A549 (cell line): ENCODE measurements around the gene ZNF282. TPM values are rescaled to one million over a fixed set of nuclear protein-coding genes. Genes with fewer than 3 reads are reported as not detected.
A peak's percentile ranks its signal among the peaks of the same experiment; 100 is the strongest.

Experiments
- ATAC-seq, 2 experiments: fragments of 200-7000 bp in 1 of 2; fragments of >200 bp in 1 of 2; cut with Nextera tagmentation in 1 of 2; cut with Tn5 transposase in 1 of 2; 3 replicates each; pipeline versions ENCODE4 v1.8.0 to v1.9.1; 2018 to 2020; ENCODE audit warnings: mild to moderate bottlenecking in 1 of 2, moderate library complexity in 1 of 2
- CTCF ChIA-PET: fragments of 300-600 bp; sonication (Branson Sonifier 250); formaldehyde crosslinking; extraction: SDS; loops from one replicate; lab custom pipeline; 2021; ENCODE audit warnings: antibody characterized with exemption, inconsistent platforms; lab: Yijun Ruan, JAX
- POLR2A ChIA-PET: fragments of 350-600 bp; formaldehyde crosslinking; extraction: SDS; loops from one replicate; lab custom pipeline; 2021; ENCODE audit warnings: antibody characterized with exemption, inconsistent platforms; lab: Yijun Ruan, JAX
- DNase-seq, 2 experiments: peaks; one replicate each; pipeline versions ENCODE4 v3.0.0 to v3.0.0-alpha.2; 2011 to 2016; ENCODE audit warnings: low read depth in 1 of 2, low spot score in 1 of 2
- FAIRE-seq: peaks from 2 replicates; lab custom pipeline; 2011; peaks lifted over from hg19 to GRCh38; lab: Jason Lieb, UNC
- H3K27ac ChIP-seq, 2 experiments: fragments of >200 bp; sonication (Bioruptor Twin); formaldehyde crosslinking; 3 replicates each; pipeline ENCODE4 v1.5.1; 2016 to 2017
- H3K4me1 ChIP-seq: fragments of >200 bp; sonication (Bioruptor Twin); formaldehyde crosslinking; 3 replicates; pipeline ENCODE4 v1.6.1; 2016
- H3K4me2 ChIP-seq: fragments of >200 bp; sonication (Bioruptor Twin); formaldehyde crosslinking; 3 replicates; pipeline ENCODE4 v1.6.1; 2016
- H3K4me3 ChIP-seq: fragments of >200 bp; sonication (Bioruptor Twin); formaldehyde crosslinking; 3 replicates; pipeline ENCODE4 v1.5.1; 2016
- H3K9me3 ChIP-seq: fragments of >200 bp; sonication (Bioruptor Twin); formaldehyde crosslinking; 3 replicates; pipeline ENCODE4 v1.6.1; 2016
- BCL3 ChIP-seq: fragments of >200 bp; sonication (Bioruptor Twin); formaldehyde crosslinking; IDR thresholded peaks from 3 replicates; pipeline ENCODE4 v1.6.1; 2016
- CBX8 ChIP-seq: fragments of 200-600 bp; sonication (generic); IDR thresholded peaks from 2 replicates; pipeline ENCODE4 v1.6.1; 2016
- CEBPB ChIP-seq, 2 experiments: fragments of >200 bp in 1 of 2; sonication (Bioruptor Twin) in 1 of 2; formaldehyde crosslinking in 1 of 2; IDR thresholded peaks; 2 replicates each; pipeline ENCODE4 v1.6.1; 2012 to 2016
- CHD2 ChIP-seq: fragments of 150-350 bp; IDR thresholded peaks from 2 replicates; pipeline ENCODE4 v1.6.1; 2014; ENCODE audit warnings: low read length; ENCODE audit not compliant: partially characterized antibody
- CHD4 ChIP-seq: fragments of 200-600 bp; sonication (generic); IDR thresholded peaks from 2 replicates; pipeline ENCODE4 v1.6.1; 2016; ENCODE audit warnings: antibody characterized with exemption, mild to moderate bottlenecking, borderline replicate concordance
- EHF ChIP-seq: fragments of 250-450 bp; sonication (Bioruptor Pico); IDR thresholded peaks from 2 replicates; pipeline ENCODE4 v1.5.0; 2020; ENCODE audit warnings: mild to moderate bottlenecking
- EHMT2 ChIP-seq: fragments of 200-600 bp; sonication (generic); IDR thresholded peaks from 2 replicates; pipeline ENCODE4 v1.6.1; 2016; ENCODE audit warnings: antibody characterized with exemption, low read depth, mild to moderate bottlenecking, moderate library complexity
- ELK1 ChIP-seq: fragments of 150-350 bp; IDR thresholded peaks from 2 replicates; pipeline ENCODE4 v1.6.1; 2014; ENCODE audit warnings: low read depth, mild to moderate bottlenecking, low read length
- EP300 ChIP-seq, 2 experiments: fragments of >200 bp; sonication (Bioruptor Twin); formaldehyde crosslinking; IDR thresholded peaks; 2 replicates in 1 of 2; 3 replicates in 1 of 2; pipeline ENCODE4 v1.6.1; 2016 to 2017
- ESRRA ChIP-seq: fragments of 150-350 bp; IDR thresholded peaks from 2 replicates; pipeline ENCODE4 v1.6.1; 2014; ENCODE audit warnings: mild to moderate bottlenecking, low read length, borderline replicate concordance
- FOSB ChIP-seq: fragments of 250-450 bp; sonication (Bioruptor Pico); IDR thresholded peaks from 2 replicates; pipeline ENCODE4 v1.5.0; 2020; ENCODE audit warnings: mild to moderate bottlenecking, moderate library complexity
- FOXS1 ChIP-seq: fragments of 250-450 bp; sonication (Bioruptor Pico); IDR thresholded peaks from 2 replicates; pipeline ENCODE4 v1.5.0; 2020; ENCODE audit warnings: mild to moderate bottlenecking, moderate library complexity
- HES2 ChIP-seq: fragments of >200 bp; sonication (Bioruptor Twin); formaldehyde crosslinking; IDR thresholded peaks from 2 replicates; pipeline ENCODE4 v1.6.1; 2016
- HMGXB4 ChIP-seq: fragments of 250-450 bp; sonication (Bioruptor Pico); IDR thresholded peaks from 2 replicates; pipeline ENCODE4 v1.5.0; 2021; ENCODE audit warnings: mild to moderate bottlenecking, moderate library complexity, borderline replicate concordance
- HOXB5 ChIP-seq: fragments of 250-450 bp; sonication (Bioruptor Pico); IDR thresholded peaks from 2 replicates; pipeline ENCODE4 v1.5.0; 2020; ENCODE audit warnings: mild to moderate bottlenecking, moderate library complexity
- JUNB ChIP-seq: fragments of >200 bp; sonication (Bioruptor Twin); formaldehyde crosslinking; IDR thresholded peaks from 2 replicates; pipeline ENCODE4 v1.6.1; 2016
- KDM1A ChIP-seq: fragments of 200-600 bp; sonication (generic); IDR thresholded peaks from 2 replicates; pipeline ENCODE4 v1.6.1; 2016; ENCODE audit warnings: low read depth, mild to moderate bottlenecking
- MAFK ChIP-seq: fragments of 450-650 bp; IDR thresholded peaks from 2 replicates; pipeline ENCODE4 v1.6.1; 2014; ENCODE audit not compliant: partially characterized antibody
- MAX ChIP-seq: IDR thresholded peaks from 2 replicates; pipeline ENCODE4 v1.6.1; 2012
- MAZ ChIP-seq: fragments of 150-350 bp; IDR thresholded peaks from 2 replicates; pipeline ENCODE4 v1.6.1; 2014; ENCODE audit warnings: antibody characterized with exemption, low read depth, low read length, borderline replicate concordance
- NPAS2 ChIP-seq: fragments of 250-450 bp; sonication (Bioruptor Pico); IDR thresholded peaks from 2 replicates; pipeline ENCODE4 v1.8.0; 2022; ENCODE audit warnings: mild to moderate bottlenecking, moderate library complexity, borderline replicate concordance
- POLR2AphosphoS2 ChIP-seq: conservative IDR thresholded peaks from 2 replicates; pipeline ENCODE4 v1.6.1; 2012; ENCODE audit warnings: low read length, improper control_type of control experiment, inconsistent platforms
- RAD21 ChIP-seq, 2 experiments: fragments of >200 bp in 1 of 2; sonication (Bioruptor Twin) in 1 of 2; formaldehyde crosslinking in 1 of 2; IDR thresholded peaks in 1 of 2; conservative IDR thresholded peaks in 1 of 2; 2 replicates in 1 of 2; 3 replicates in 1 of 2; pipeline ENCODE4 v1.6.1; 2012 to 2018; ENCODE audit warnings: inconsistent platforms in 1 of 2
- REST ChIP-seq: fragments of 200-600 bp; sonication (generic); IDR thresholded peaks from 2 replicates; pipeline ENCODE4 v1.6.1; 2016; ENCODE audit warnings: antibody characterized with exemption, mild to moderate bottlenecking, moderate library complexity
- RNF2 ChIP-seq: fragments of 200-600 bp; sonication (generic); IDR thresholded peaks from 2 replicates; pipeline ENCODE4 v1.6.1; 2016; ENCODE audit warnings: low read depth, mild to moderate bottlenecking, antibody characterized with exemption, moderate library complexity, borderline replicate concordance
- ZSCAN20 ChIP-seq: fragments of 250-450 bp; sonication (Bioruptor Pico); IDR thresholded peaks from 2 replicates; pipeline ENCODE4 v1.8.0; 2022; ENCODE audit warnings: mild to moderate bottlenecking, moderate library complexity
- WGBS: methylation state at CpG from one replicate; pipeline ENCODE4 v1.1.6; 2017; ENCODE audit errors: missing lambda C conversion rate; 5-methylcytosine and 5-hydroxymethylcytosine counted together
- polyA plus RNA-seq, 4 experiments: library from polyadenylated mRNA; depleted of rRNA in 3 of 4; stranded (reverse); fragments of >200 nt; fragmentation: RNase III in 1 of 4; extraction: RNeasy Plus Mini Kit Qiagen cat#74134 plus additional on column Dnase treatment in 1 of 4; gene quantifications; 2 replicates in 3 of 4; 3 replicates in 1 of 4; pipeline ENCODE4 v1.2.3, GENCODE V29; 2011 to 2017

ZNF282 gene
- polyA plus RNA-seq, 2 of the 4 experiments (the other 2 are of a cell fraction) = 11.9 to 18.4 TPM

GRCh38 chr7:149229526-149229925 is 34.2 kb downstream of the ZNF282 start:
- no peak for TF ChIP-seq FOXS1 (CRISPR knock-in tag)
- TF ChIP-seq NPAS2 = no peak
- TF ChIP-seq HMGXB4 = no peak
- TF ChIP-seq CEBPB (IDR thresholded peaks at IDR 0.05) = no peak
- TF ChIP-seq RAD21 (conservative IDR thresholded peaks at IDR 0.05 in 1 of 2, IDR thresholded peaks at IDR 0.05 in 1 of 2) = no peak
- no peak for TF ChIP-seq MAZ
- TF ChIP-seq EP300 (IDR thresholded peaks at IDR 0.05) = no peak
- TF ChIP-seq POLR2AphosphoS2 = no peak
- TF ChIP-seq RNF2 = no peak
- no peak for TF ChIP-seq ELK1
- TF ChIP-seq CHD4 = no peak
- no peak for TF ChIP-seq JUNB
- TF ChIP-seq ZSCAN20 (CRISPR knock-in tag) = no peak
- TF ChIP-seq KDM1A = no peak
- TF ChIP-seq HOXB5 (CRISPR knock-in tag) = no peak
- no peak for TF ChIP-seq CBX8
- no peak for TF ChIP-seq REST
- TF ChIP-seq HES2 = no peak
- TF ChIP-seq ESRRA = no peak
- TF ChIP-seq MAFK = no peak
- TF ChIP-seq, all 56 proteins: peak for 0
- CTCF ChIA-PET = interaction anchor here (1.2 to 2.3 kb wide), 4 partner anchors 32 to 82 kb away, joined by 3 to 11 read pairs (median 4); partner anchors contain the start of genes ZNF282, ZNF398 and ZNF783
- ATAC-seq = peak; percentile 8 to 18; a peak in 3 of 6 replicates

GRCh38 chr7:149232362-149232761 is 37.0 kb downstream of the ZNF282 start:
- no peak for ATAC-seq
- Histone ChIP-seq H3K4me3 (no peak overlapping the region), H3K9me3 (no peaks in the 10 kb centered on the region), H3K4me1 (peaks cover 9% of the 10 kb centered on the region), H3K4me2 (no peak overlapping the region), H3K27ac (peak overlapping the region in 1 of 2 experiments; percentile 77; a peak in 1 of 6 replicates)
- no peak for FAIRE-seq
- DNase-seq = no peak
- ChIA-PET POLR2A (interaction anchor here (0.7 to 2.4 kb wide), 2 partner anchors 37 to 189 kb away, joined by 4 to 7 read pairs; partner anchors contain the start of gene ZNF282), CTCF (interaction anchor here (1.3 to 1.9 kb wide), 2 partner anchors 22 to 85 kb away, joined by 3 to 7 read pairs; partner anchors contain the start of gene ZNF398)
- WGBS = 94% methylated on average over 2 of the region's 2 CpGs
- no peak for TF ChIP-seq ZSCAN20 (CRISPR knock-in tag)
- no peak for TF ChIP-seq BCL3
- no peak for TF ChIP-seq ELK1
- TF ChIP-seq EHF (CRISPR knock-in tag) = no peak
- TF ChIP-seq RAD21 (conservative IDR thresholded peaks at IDR 0.05 in 1 of 2, IDR thresholded peaks at IDR 0.05 in 1 of 2) = no peak
- no peak for TF ChIP-seq MAFK
- no peak for TF ChIP-seq EP300 (IDR thresholded peaks at IDR 0.05)
- TF ChIP-seq RNF2 = no peak
- no peak for TF ChIP-seq EHMT2
- TF ChIP-seq FOSB (CRISPR knock-in tag) = no peak
- TF ChIP-seq ESRRA = no peak
- TF ChIP-seq MAX = no peak
- TF ChIP-seq CHD2 = no peak

More at GRCh38 chr7:149229526-149229925, 34.2 kb downstream of the ZNF282 start:
- Histone ChIP-seq H3K27ac (no peak overlapping the region), H3K4me1 (peaks cover 9% of the 10 kb centered on the region), H3K4me2 (no peak overlapping the region), H3K4me3 (no peak overlapping the region), H3K9me3 (no peaks in the 10 kb centered on the region)
- FAIRE-seq (no peak), DNase-seq (no peak)
- WGBS = 82% methylated on average over 6 of the region's 6 CpGs
- POLR2A ChIA-PET = interaction anchor here (0.6 to 1.2 kb wide), 3 partner anchors 11 to 83 kb away, joined by 3 read pairs; partner anchors contain the start of gene ZNF282
